C4-2B (cell line): ENCODE results near the gene RITA1.
A peak's percentile ranks its signal among the peaks of the same experiment; 100 is the strongest.

Experiments
- H3K27ac ChIP-seq: fragments of 450-650 bp; 2 replicates; pipeline ENCODE4 v1.5.1; 2017
- CTCF ChIP-seq: fragments of 450-650 bp; conservative IDR thresholded peaks from 2 replicates; pipeline ENCODE4 v1.5.1; 2017; ENCODE audit warnings: mild to moderate bottlenecking
- ZFX ChIP-seq: fragments of 450-650 bp; IDR thresholded peaks from 2 replicates; pipeline ENCODE4 v1.6.1; 2017

RITA1 gene

GRCh38 chr12:113208041-113208934, 22.8 kb downstream of the RITA1 start:
- no peak for TF ChIP-seq CTCF
- no peak for TF ChIP-seq ZFX
- H3K27ac ChIP-seq: no peak overlapping the region

- H3K27ac ChIP-seq: no peak overlapping the region
- TF ChIP-seq ZFX: no peak
- no peak for TF ChIP-seq CTCF
These were observed 25.6 kb downstream of the RITA1 start for GRCh38 chr12:113211160-113211559.

- H3K27ac ChIP-seq: no peak overlapping the region
- no peak for TF ChIP-seq ZFX
- TF ChIP-seq CTCF: no peak
These were observed 29.4 kb downstream of the RITA1 start for GRCh38 chr12:113214895-113215400.

GRCh38 chr12:113216027-113216426, 30.5 kb downstream of the RITA1 start:
- H3K27ac ChIP-seq: no peak overlapping the region

GRCh38 chr12:113220593-113221180, 35.2 kb downstream of the RITA1 start:
- H3K27ac ChIP-seq: peak overlapping the region; percentile 39

More at GRCh38 chr12:113216027-113216426, 30.5 kb downstream of the RITA1 start:
- no peak for TF ChIP-seq CTCF
- TF ChIP-seq ZFX: no peak

GRCh38 chr12:113221181-113221996, 35.9 kb downstream of the RITA1 start, which contains the start of gene TPCN1:
Gene TPCN1, plus strand, starts transcription at chr12:113221464. Its CDS starts 5,389 bp downstream, at chr12:113226853.
- H3K27ac ChIP-seq: peak within 1 kb of the TSS; percentile 87
- TF ChIP-seq ZFX (peak; percentile 46; the same call in 1 of the 2 replicates), CTCF (no peak)

More at GRCh38 chr12:113220593-113221180, 35.2 kb downstream of the RITA1 start:
- no peak for TF ChIP-seq CTCF
- TF ChIP-seq ZFX: no peak
